22Rv1 (cell line): Measurements from ENCODE around the gene CCDC187.

Experiments used
- ZFX ChIP-seq: fragments of 450-650 bp; IDR thresholded peaks from 2 replicates; pipeline ENCODE4 v1.6.1; 2017; ENCODE audit warnings: antibody characterized with exemption, borderline replicate concordance
- TF ChIP-seq, protein P1 (sequence below): fragments of 450-650 bp; IDR thresholded peaks from 2 replicates; pipeline ENCODE4 v1.5.1; 2017; ENCODE audit warnings: mild to moderate bottlenecking

DNA sequence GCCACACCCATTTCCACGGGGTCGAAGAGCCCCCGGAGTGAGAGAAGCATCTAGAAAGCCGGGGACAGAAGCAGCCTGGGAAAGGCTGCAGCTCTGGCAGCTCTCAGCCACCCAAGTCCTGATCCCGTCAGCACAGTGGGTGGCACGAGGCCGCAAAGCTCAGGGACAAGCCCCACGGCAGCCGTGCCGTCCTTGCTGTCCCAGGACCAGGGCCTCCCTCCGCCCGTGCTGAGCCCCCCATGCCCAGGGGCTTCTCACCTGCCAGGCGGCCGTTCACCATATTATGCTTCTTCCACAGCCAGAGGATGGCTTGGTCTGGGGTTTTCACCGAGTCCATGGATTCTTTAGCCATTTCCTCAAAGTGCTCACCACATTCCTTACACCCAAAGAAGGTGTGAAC lies 92.9 kb downstream of the CCDC187 start:
- TF ChIP-seq, protein P1, sequence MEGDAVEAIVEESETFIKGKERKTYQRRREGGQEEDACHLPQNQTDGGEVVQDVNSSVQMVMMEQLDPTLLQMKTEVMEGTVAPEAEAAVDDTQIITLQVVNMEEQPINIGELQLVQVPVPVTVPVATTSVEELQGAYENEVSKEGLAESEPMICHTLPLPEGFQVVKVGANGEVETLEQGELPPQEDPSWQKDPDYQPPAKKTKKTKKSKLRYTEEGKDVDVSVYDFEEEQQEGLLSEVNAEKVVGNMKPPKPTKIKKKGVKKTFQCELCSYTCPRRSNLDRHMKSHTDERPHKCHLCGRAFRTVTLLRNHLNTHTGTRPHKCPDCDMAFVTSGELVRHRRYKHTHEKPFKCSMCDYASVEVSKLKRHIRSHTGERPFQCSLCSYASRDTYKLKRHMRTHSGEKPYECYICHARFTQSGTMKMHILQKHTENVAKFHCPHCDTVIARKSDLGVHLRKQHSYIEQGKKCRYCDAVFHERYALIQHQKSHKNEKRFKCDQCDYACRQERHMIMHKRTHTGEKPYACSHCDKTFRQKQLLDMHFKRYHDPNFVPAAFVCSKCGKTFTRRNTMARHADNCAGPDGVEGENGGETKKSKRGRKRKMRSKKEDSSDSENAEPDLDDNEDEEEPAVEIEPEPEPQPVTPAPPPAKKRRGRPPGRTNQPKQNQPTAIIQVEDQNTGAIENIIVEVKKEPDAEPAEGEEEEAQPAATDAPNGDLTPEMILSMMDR, result no peak
- no peak for TF ChIP-seq ZFX
